C4-2B (cell line): ENCODE measurements around the gene KCTD14.

Experiments used
- H3K27ac ChIP-seq: fragments of 450-650 bp; 2 replicates; pipeline ENCODE4 v1.5.1; 2017
- CTCF ChIP-seq: fragments of 450-650 bp; conservative IDR thresholded peaks from 2 replicates; pipeline ENCODE4 v1.5.1; 2017; ENCODE audit warnings: mild to moderate bottlenecking
- ZFX ChIP-seq: fragments of 450-650 bp; IDR thresholded peaks from 2 replicates; pipeline ENCODE4 v1.6.1; 2017

KCTD14 gene

GRCh38 chr11:77967753-77968152 is 55.3 kb downstream of the KCTD14 start:
- TF ChIP-seq CTCF = no peak
- no peak for TF ChIP-seq ZFX
- no peak overlapping the region for H3K27ac ChIP-seq

DNA sequence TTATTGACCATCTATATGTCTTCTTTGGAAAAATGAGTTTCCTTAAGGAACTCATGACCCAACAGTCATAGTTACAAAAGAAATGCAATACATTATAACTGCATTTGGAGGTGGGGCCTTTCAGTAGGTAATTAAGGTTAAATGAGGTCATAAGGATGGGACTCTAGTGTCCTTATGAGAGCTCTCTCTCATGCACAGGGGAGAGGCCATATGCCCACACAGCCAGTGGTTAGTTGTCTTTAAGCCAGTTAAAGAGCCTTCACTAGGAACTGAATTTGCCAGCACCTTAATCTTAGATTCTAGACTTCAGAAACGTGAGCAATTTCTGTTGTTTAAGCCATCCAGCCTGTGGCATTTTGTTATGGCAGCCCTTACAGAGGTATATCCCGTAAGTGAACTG is 56.0 kb downstream of the KCTD14 start:
- TF ChIP-seq CTCF (no peak), ZFX (no peak)
- no peak overlapping the region for H3K27ac ChIP-seq

DNA sequence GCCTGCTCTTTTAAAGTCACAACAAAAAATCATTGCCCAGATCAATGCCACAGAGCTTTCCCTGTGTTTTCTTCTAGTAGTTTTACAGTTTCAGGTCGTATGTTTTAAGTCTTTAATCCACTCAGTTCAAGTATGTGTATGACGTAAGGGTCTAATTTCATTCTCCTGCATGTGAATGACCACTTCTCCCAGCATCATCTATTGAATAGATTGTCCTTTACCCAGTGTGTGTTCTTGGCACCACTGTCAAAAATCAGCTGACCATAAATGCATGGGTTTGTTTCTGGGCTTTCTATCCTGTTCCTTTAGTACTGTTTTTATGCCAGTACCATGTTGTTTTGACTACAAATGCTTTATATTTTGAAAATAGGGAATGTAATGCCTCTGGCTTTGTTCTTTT is 56.7 kb downstream of the KCTD14 start:
- TF ChIP-seq ZFX (no peak), CTCF (no peak)
- H3K27ac ChIP-seq = no peak overlapping the region
